ENCODE results near the gene NDUFAF3.
"Not testable (repeated sequence)": the region's sequence is repeated elsewhere in the genome, so short reads cannot be mapped to it uniquely, and the experiment has no call there.

GRCh38 chr3:49008627-49009026 is 13.3 kb upstream of the NDUFAF3 start:
- TF ChIP-seq CTCF (IDR thresholded peaks at IDR 0.05; ENCODE audit: insufficient read depth, low read length, poor library complexity, severe bottlenecking); EZH2phosphoT487 (conservative IDR thresholded peaks at IDR 0.05; ENCODE audit: low read length): not testable (repeated sequence)

Data from SU-DHL-6 (cell line).